Endothelial cell (in vitro differentiated cells): Measurements from ENCODE around the gene SPAG9. TPM values are rescaled to one million over a fixed set of nuclear protein-coding genes. Genes with fewer than 3 reads are reported as not detected.

Experiments used
- DNase-seq: peaks from one replicate; pipeline ENCODE4 v3.0.0; 2021; ENCODE audit warnings: low spot score
- H3K27ac Mint-ChIP-seq: one replicate; pipeline ENCODE4 v1.8.0; 2021; ENCODE audit warnings: mixed read lengths, inconsistent platforms; ENCODE audit not compliant: unreplicated experiment
- H3K27me3 Mint-ChIP-seq: one replicate; pipeline ENCODE4 v1.8.0; 2021; ENCODE audit warnings: mild to moderate bottlenecking, moderate library complexity, mixed read lengths, inconsistent platforms; ENCODE audit not compliant: unreplicated experiment
- H3K36me3 Mint-ChIP-seq: one replicate; pipeline ENCODE4 v1.8.0; 2021; ENCODE audit warnings: mild to moderate bottlenecking, low read depth, mixed read lengths, inconsistent platforms; ENCODE audit not compliant: unreplicated experiment
- H3K4me1 Mint-ChIP-seq: one replicate; pipeline ENCODE4 v1.8.0; 2021; ENCODE audit warnings: mild to moderate bottlenecking, mixed read lengths, inconsistent platforms; ENCODE audit not compliant: unreplicated experiment
- H3K4me3 Mint-ChIP-seq: one replicate; pipeline ENCODE4 v1.8.0; 2021; ENCODE audit warnings: mild to moderate bottlenecking, mixed read lengths, inconsistent platforms; ENCODE audit not compliant: unreplicated experiment
- H3K9me3 Mint-ChIP-seq: one replicate; pipeline ENCODE4 v1.8.0; 2021; ENCODE audit warnings: mixed read lengths, inconsistent platforms; ENCODE audit not compliant: unreplicated experiment
- total RNA-seq: library from RNA; stranded (reverse); fragmentation: NEBNext Ultra II Directional; extraction: Animal tissue kit (Norgen Biotek cat#: 25700); gene quantifications from one replicate; pipeline ENCODE4 v1.2.1, GENCODE V29; 2021; ENCODE audit not compliant: unreplicated experiment
- TF ChIP-seq, protein P1 (sequence below): fragments of 200-600 bp; sonication (generic); IDR thresholded peaks from one replicate; pipeline ENCODE4 v1.5.0; 2021; ENCODE audit warnings: antibody characterized with exemption; ENCODE audit not compliant: unreplicated experiment

The SPAG9 gene
- total RNA-seq, 1 donor from 2014 or later = 107 TPM

DNA sequence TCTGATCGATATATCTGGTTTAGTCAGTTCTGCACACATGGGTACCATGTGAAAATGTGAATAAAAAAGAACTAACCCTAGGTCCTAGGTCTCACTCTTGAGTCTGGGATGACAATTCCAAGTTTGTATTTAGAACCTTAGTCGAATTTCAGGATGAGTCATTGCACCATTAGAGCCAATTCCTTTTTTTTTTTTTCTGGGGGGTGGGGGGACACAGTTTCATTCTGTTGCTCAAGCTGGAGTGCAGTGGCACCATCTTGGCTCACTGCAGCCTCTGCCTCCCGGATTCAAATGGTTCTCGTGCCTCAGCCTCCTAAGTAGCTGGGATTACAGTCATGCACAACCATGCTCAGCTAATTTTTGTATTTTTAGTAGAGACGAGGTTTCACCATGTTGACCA lies 41.6 kb downstream of the SPAG9 start:
- H3K9me3 Mint-ChIP-seq = no peaks in the 10 kb centered on the region
- H3K4me3 Mint-ChIP-seq = no peak overlapping the region
- TF ChIP-seq, protein P1, sequence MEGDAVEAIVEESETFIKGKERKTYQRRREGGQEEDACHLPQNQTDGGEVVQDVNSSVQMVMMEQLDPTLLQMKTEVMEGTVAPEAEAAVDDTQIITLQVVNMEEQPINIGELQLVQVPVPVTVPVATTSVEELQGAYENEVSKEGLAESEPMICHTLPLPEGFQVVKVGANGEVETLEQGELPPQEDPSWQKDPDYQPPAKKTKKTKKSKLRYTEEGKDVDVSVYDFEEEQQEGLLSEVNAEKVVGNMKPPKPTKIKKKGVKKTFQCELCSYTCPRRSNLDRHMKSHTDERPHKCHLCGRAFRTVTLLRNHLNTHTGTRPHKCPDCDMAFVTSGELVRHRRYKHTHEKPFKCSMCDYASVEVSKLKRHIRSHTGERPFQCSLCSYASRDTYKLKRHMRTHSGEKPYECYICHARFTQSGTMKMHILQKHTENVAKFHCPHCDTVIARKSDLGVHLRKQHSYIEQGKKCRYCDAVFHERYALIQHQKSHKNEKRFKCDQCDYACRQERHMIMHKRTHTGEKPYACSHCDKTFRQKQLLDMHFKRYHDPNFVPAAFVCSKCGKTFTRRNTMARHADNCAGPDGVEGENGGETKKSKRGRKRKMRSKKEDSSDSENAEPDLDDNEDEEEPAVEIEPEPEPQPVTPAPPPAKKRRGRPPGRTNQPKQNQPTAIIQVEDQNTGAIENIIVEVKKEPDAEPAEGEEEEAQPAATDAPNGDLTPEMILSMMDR = no peak
- H3K36me3 Mint-ChIP-seq = peaks cover 7% of the 10 kb centered on the region
- H3K27me3 Mint-ChIP-seq = peaks cover 2% of the 10 kb centered on the region
- H3K4me1 Mint-ChIP-seq = no peaks in the 10 kb centered on the region
- H3K27ac Mint-ChIP-seq = no peak overlapping the region
- no peak for DNase-seq

DNA sequence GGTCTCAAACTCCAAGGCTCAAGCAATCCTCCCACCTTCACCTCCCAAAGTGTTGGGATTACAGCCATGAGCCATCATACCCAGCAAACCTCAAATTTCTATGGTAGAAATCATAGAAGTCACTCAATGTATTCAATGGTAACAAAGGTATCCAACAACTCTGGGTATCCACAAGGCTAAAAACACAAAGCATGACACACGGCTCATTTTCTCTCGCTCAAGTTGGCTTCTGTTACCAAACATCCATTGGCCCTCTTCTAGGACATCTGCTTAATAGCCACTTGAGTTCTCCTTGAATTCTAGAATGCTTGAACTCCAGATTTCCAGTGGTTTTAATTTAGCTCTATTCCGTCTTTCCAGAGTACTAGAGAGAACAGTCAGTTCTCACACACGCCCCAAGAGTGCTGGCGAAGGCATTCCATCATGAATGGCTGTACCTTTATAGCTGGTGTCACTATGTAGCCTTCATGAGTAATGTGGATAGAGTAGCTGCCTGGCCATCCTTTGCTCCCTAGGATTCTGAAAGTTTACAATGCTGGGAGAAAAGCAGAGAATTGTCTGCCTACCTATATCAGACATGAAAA lies 42.6 kb downstream of the SPAG9 start:
- no peaks in the 10 kb centered on the region for H3K9me3 Mint-ChIP-seq
- no peaks in the 10 kb centered on the region for H3K4me1 Mint-ChIP-seq
- H3K4me3 Mint-ChIP-seq = peak overlapping the region; percentile 66
- TF ChIP-seq, protein P1 = no peak
- H3K36me3 Mint-ChIP-seq = peaks cover 7% of the 10 kb centered on the region
- H3K27ac Mint-ChIP-seq = no peak overlapping the region
- no peak for DNase-seq
- peaks cover 2% of the 10 kb centered on the region for H3K27me3 Mint-ChIP-seq

DNA sequence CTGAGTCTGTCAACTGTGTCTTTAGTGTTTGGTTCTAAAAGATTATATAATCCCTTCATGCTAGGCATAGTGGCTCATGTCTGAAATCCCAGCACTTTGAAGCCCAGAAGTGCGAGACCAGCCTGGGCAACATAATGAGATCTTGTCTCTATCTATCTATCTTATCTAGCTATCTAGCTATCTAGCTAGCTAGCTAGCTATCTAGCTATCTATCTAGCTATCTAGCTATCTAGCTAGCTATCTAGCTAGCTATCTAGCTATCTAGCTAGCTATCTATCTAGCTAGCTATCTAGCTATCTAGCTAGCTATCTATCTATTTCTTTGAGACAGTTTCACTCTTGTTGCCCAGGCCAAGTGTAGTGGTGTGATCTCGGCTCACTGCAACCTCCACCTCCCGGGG lies 43.8 kb downstream of the SPAG9 start:
- no peaks in the 10 kb centered on the region for H3K9me3 Mint-ChIP-seq
- H3K27ac Mint-ChIP-seq = no peak overlapping the region
- peaks cover 7% of the 10 kb centered on the region for H3K36me3 Mint-ChIP-seq

DNA sequence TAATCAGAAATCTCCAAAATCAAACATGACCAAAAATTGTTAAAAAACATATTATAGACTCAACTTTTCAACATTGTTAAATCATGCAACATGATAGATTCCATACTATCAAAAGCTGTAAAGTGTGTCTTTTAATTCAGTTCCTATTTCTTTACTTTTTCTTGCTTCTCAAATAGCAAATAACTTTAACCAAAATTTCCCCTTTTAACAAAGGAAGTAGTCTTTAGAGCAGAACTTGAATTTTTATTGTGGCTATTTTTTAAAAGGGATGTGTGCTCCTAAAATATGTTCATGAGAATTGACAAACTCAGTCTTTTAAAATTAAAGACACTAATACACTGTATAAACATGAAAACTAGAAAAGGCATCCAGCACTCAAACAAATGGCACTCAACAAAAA lies 49.1 kb downstream of the SPAG9 start:
- no peak for DNase-seq
- Mint-ChIP-seq H3K27ac (no peak overlapping the region), H3K27me3 (peaks cover 1% of the 10 kb centered on the region), H3K4me1 (peaks cover 8% of the 10 kb centered on the region), H3K4me3 (no peak overlapping the region), H3K9me3 (no peaks in the 10 kb centered on the region), H3K36me3 (no peaks in the 10 kb centered on the region)
- TF ChIP-seq, protein P1 = no peak

More for the DNA sequence above, 43.8 kb downstream of the SPAG9 start:
- TF ChIP-seq, protein P1 = no peak
- Mint-ChIP-seq H3K27me3 (no peaks in the 10 kb centered on the region), H3K4me1 (no peaks in the 10 kb centered on the region), H3K4me3 (no peak overlapping the region)
- DNase-seq = no peak

DNA sequence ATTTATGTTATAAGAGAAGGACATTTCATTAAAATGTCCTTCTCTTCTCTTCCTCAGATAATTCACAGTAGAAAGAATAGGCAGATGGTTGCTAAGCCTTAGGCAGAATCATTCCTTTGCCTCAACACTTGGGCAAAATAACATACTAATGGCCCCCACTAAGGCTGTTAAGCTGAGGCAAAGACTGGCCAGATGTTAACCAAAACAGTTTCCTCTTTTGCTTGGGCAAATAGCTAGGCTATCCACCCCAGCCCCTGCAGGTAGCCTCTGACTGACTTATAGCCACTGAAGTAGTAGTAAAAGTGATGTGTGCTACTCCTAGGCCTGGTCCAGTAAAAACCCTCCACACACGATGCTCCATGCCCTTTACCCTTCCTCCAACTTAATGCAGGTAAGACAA lies 55.2 kb downstream of the SPAG9 start:
- TF ChIP-seq, protein P1 = no peak
- Mint-ChIP-seq H3K27ac (no peak overlapping the region), H3K4me3 (no peak overlapping the region), H3K36me3 (no peaks in the 10 kb centered on the region), H3K9me3 (no peaks in the 10 kb centered on the region), H3K4me1 (peaks cover 8% of the 10 kb centered on the region), H3K27me3 (peaks cover 1% of the 10 kb centered on the region)
- DNase-seq = no peak
